ENCODE measurements around the gene SUN1.
A peak's percentile ranks its signal among the peaks of the same experiment; 100 is the strongest.
"Not testable (repeated sequence)": the region's sequence is repeated elsewhere in the genome, so short reads cannot be mapped to it uniquely, and the experiment has no call there.

SUN1 gene

GRCh38 chr7:832167-832967 lies at the start of gene SUN1:
Gene SUN1 (plus strand): TSS chr7:832476. CDS start chr7:832525, 49 bp downstream.
- no peak for DNase-seq (ENCODE audit: low spot score)

DNA sequence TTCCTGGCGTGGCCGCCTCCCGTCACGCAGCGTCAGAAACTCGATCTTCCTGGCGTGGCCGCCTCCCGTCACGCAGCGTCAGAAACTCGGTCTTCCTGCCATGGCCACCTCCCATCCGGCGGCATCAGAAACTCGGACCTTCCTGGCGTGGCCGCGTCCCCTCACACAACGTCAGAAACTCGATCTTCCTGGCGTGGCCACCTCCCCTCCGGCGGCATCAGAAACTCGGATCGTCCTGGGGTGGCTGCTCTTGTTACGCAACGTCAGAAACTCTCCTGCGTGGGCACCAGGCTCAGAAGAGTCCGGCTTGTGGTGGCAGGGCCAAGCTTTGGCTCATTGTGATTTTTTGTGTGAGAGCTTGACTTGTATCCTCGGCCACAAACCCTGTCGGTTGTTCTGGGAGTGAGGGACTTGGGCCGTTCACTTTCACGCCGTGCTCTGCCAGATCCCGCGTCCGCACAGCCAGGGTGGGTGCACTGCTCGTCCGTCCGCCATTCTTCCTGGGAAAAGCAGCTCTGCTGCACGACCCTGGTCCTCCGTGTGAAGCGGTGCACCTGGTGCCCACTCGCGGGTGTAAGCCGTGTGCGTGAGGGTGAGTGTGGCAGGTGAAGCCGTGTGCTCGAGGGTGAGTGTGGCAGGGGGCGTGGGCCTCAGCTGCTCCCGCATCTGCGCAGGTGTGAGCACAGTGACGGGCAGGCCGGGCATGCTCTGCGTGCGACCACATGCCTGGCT lies 49.4 kb upstream of the SUN1 start:
- no peak for DNase-seq (ENCODE audit: low spot score)

DNA sequence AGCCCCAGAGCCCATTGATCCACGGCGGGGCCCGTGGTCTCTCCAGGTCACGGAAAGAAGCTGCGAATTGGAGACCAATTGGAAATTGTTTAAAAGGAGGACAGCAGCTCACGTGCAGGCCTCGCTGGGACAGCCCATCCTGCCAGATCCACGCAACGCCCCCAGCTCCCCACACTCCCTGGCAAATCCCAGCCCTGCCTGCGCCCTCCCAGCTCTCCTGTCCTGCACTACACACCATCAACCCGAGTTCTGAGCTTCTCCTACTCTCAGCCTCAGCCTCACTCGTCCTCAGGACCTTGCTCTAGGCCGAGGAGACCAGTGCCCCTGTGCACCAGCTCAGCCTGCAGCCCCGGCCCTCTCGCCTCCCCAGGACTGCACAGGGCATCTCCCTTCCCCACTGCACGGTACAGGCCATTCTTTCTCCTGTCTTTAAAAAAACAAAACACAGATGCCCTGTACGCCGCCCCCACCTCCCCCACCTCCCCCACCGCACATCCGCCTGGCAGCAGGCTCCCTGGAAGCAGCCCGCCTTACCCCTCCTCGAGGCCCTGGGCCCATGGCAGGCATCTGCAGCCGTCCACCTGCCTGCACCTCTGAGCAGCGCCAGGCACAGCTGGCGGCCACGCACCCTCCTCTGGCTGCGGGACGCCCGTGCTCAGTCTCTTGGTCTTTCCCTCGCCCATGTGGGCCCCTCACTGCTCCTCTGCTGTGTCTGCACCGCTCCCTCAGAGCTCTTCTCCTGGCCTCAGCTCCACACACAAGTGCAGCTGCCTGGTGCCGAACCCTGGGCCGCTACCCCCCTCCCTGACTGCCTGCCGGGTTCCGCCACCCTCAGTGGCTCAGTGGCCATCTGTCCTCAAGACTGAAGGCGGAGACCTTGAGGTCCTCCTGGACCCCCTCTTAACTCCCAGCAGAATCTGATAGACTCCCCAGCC lies 48.5 kb upstream of the SUN1 start:
- DNase-seq (ENCODE audit: low spot score) = no peak

DNA sequence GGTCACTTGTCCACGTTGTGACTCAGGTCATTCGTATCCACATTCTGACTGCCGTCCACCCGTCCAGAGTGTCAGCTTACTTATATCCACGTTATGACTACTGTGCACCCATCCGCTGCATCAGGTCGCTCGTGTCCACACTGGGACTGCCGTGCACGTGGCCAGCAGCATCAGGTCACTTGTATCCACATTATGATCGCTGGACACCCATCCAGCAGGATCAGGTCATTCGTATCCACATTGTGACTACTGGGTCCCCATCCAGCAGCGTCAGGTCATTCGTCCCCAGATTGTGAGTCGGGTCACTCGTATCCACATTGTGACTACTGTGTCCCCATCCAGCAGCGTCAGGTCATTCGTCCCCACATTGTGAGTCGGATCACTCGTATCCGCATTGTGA lies 47.3 kb upstream of the SUN1 start:
- DNase-seq (ENCODE audit: low spot score) = no peak

- DNase-seq (ENCODE audit: low spot score) = peak; percentile 47
Observed at GRCh38 chr7:785416-785815, 46.9 kb upstream of the SUN1 start.

- DNase-seq (ENCODE audit: low spot score) = peak; percentile 73
Observed at GRCh38 chr7:786472-787255, 45.6 kb upstream of the SUN1 start.

- no peak for DNase-seq (ENCODE audit: low spot score)
Observed at GRCh38 chr7:787332-788240, 44.7 kb upstream of the SUN1 start.

DNA sequence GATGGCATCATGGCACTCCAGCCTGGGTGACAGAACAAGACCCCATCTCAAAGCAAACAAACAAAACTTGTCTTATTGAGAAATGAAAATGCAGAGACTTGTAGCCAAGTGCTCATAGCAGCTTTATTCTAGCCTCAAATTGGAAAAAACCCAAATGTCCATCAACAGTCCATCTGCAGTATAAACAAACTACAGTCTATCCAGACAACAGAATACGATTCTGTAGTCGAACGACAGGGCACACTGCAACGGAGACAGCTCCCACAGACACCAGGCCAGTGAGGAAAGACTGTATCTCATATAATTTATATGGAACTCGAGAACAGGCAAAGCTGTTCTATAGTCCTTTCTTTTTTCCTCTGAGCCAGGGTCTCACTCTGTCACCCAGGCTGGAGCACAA lies 40.8 kb upstream of the SUN1 start:
- no peak for DNase-seq (ENCODE audit: low spot score)

- no peak for DNase-seq (ENCODE audit: low spot score)
Observed at GRCh38 chr7:794207-794606, 38.1 kb upstream of the SUN1 start.

- no peak for DNase-seq (ENCODE audit: low spot score)
Observed at GRCh38 chr7:794671-795329, 37.5 kb upstream of the SUN1 start.

DNA sequence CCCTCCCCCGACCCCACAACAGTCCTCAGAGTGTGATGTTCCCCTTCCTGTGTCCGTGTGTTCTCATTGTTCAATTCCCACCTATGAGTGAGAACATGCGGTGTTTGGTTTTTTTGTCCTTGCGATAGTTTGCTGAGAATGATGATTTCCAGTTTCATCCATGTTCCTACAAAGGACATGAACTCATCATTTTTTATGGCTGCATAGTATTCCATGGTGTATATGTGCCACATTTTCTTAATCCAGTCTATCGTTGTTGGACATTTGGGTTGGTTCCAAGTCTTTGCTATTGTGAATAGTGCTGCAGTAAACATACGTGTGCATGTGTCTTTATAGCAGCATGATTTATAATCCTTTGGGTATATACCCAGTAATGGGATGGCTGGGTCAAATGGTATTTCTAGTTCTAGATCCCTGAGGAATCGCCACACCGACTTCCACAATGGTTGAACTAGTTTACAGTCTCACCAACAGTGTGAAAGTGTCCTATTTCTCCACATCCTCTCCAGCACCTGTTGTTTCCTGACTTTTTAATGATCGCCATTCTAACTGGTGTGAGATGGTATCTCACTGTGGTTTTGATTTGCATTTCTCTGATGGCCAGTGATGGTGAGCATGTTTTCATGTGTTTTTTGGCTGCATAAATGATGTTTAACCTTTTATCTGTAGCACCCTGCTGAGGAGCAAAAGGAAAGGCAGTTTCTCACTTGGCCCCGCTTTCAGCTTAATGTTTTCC lies 35.7 kb upstream of the SUN1 start:
- DNase-seq (ENCODE audit: low spot score) = not testable (repeated sequence)

GRCh38 chr7:798921-799470 lies 33.3 kb upstream of the SUN1 start:
- DNase-seq (ENCODE audit: low spot score) = no peak

- DNase-seq (ENCODE audit: low spot score) = no peak
Observed at GRCh38 chr7:800692-801091, 31.6 kb upstream of the SUN1 start.

DNA sequence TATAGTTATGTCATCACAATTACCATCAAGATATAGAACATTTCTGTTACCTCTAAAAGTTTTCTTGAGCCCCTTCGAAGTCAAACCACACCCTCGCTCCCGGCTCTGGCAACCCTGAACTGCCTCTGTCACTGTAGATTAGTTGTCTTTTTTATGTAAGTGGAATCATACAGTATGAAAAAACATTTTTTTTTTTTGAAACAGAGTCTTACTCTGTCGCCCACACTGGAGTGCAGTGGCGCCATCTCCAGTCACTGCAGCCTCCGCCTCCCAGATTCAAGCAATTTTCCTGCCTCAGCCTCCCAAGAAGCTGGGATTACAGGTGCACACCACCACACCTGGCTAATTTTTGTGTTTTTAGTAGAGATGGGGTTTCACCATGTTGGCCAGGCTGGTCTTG lies 30.9 kb upstream of the SUN1 start:
- DNase-seq (ENCODE audit: low spot score) = not testable (repeated sequence)

GRCh38 chr7:801940-802381 lies 30.3 kb upstream of the SUN1 start:
- no peak for DNase-seq (ENCODE audit: low spot score)

DNA sequence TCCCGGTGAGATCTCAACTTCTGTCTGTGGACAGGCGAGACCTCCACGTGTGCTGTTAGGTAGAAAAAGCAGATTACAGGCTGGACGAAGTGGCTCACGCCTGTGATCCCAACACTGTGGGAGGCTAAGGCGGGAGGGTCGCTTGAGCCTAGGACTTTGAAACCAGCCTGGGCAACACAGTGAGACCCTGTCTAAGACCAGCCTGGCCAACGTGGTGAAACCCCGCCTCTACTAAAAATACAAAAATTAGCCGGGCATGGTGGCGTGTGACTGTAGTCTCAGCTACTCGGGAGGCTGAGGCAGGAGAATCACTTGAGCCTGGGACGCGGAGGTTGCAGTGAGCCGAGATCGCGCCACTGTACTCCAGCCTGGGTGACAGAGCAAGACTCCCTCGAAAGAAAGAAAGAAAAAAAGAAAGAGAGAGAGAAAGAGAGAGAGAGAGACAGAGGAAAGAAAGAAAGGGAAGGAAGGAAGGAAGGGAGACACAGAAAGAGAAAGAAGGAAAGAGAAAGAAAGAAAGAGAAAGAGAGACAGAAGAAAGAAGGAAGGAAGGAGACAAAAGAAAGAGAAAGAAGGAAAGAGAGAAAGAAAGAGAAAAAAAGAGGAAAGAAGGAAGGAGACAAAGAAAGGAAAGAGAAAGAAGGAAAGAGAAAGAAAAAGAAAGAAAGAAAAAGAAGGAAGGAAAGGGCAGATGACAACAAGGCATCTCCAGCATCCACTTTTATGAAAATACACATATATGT lies 29.6 kb upstream of the SUN1 start:
- DNase-seq (ENCODE audit: low spot score) = no peak

DNA sequence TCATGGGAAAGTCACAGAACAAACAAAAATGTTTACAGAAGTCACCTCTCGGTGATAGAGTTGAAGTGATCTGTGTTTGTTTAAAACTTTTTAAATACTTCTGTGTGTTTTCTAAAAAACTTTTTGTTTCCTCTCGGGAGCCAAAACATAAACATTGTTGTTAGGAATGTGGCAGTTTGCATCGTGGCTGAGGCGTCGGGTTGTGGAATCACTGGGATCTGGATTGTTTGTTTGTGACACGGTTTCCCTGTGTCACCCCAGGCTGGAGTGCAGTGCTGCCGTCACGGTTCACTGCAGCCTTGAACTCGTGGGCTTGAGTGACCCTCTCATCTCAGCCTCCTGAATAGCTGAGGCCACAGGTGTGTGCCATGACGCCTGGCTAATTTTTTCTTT lies 29.0 kb upstream of the SUN1 start:
- DNase-seq (ENCODE audit: low spot score) = no peak

GRCh38 chr7:803796-804195 lies 28.5 kb upstream of the SUN1 start:
- DNase-seq (ENCODE audit: low spot score) = not testable (repeated sequence)
